GM23338 (cell line): ENCODE data around the gene ITGA1. TPM values are rescaled to one million over a fixed set of nuclear protein-coding genes. Genes with fewer than 3 reads are reported as not detected.
A peak's percentile ranks its signal among the peaks of the same experiment; 100 is the strongest.

Experiments
- ATAC-seq: fragments of 200-7000 bp; cut with Tn5 transposase; 3 replicates; pipeline ENCODE4 v1.9.1; 2020
- DNase-seq: peaks from one replicate; pipeline ENCODE4 v3.0.0-alpha.2; 2015; ENCODE audit warnings: low spot score
- H2AFZ ChIP-seq: fragments of 200-600 bp; sonication (generic); 2 replicates; pipeline ENCODE4 v1.8.0; 2016; ENCODE audit warnings: antibody characterized with exemption, mild to moderate bottlenecking, moderate library complexity
- H3F3A ChIP-seq: fragments of 200-600 bp; sonication (generic); replicated peaks from 2 replicates; pipeline ENCODE4 v1.8.0; 2017; ENCODE audit warnings: antibody characterized with exemption, mixed run types, low read depth
- H3K27ac ChIP-seq: fragments of 200-600 bp; sonication (generic); 2 replicates; pipeline ENCODE4 v1.6.1; 2016; ENCODE audit warnings: low read depth
- H3K27me3 ChIP-seq: fragments of 200-600 bp; sonication (generic); 2 replicates; pipeline ENCODE4 v1.8.0; 2016; ENCODE audit warnings: mild to moderate bottlenecking, mixed run types, moderate library complexity; ENCODE audit not compliant: insufficient read depth
- H3K36me3 ChIP-seq: fragments of 200-600 bp; sonication (generic); 2 replicates; pipeline ENCODE4 v1.8.0; 2016; ENCODE audit warnings: mild to moderate bottlenecking; ENCODE audit not compliant: insufficient read depth
- H3K4me1 ChIP-seq: fragments of 200-600 bp; sonication (generic); 2 replicates; pipeline ENCODE4 v1.8.0; 2016; ENCODE audit warnings: mild to moderate bottlenecking, moderate library complexity; ENCODE audit not compliant: insufficient read depth
- H3K4me2 ChIP-seq: fragments of 200-600 bp; sonication (generic); 2 replicates; pipeline ENCODE4 v1.7.1; 2017; ENCODE audit warnings: mixed run types
- H3K4me3 ChIP-seq: fragments of 200-600 bp; sonication (generic); 2 replicates; pipeline ENCODE4 v1.6.1; 2016; ENCODE audit warnings: mixed run types
- H3K79me2 ChIP-seq: fragments of 200-600 bp; sonication (generic); replicated peaks from 2 replicates; pipeline ENCODE4 v1.8.0; 2017; ENCODE audit warnings: mild to moderate bottlenecking; ENCODE audit not compliant: insufficient read depth
- H3K9me2 ChIP-seq: fragments of 200-600 bp; sonication (generic); 2 replicates; pipeline ENCODE4 v1.8.0; 2017; ENCODE audit not compliant: insufficient read depth
- H4K20me1 ChIP-seq: fragments of 200-600 bp; sonication (generic); replicated peaks from 2 replicates; pipeline ENCODE4 v1.8.0; 2017; ENCODE audit warnings: mild to moderate bottlenecking; ENCODE audit not compliant: insufficient read depth
- H3K27ac Mint-ChIP-seq: 2 replicates; pipeline ENCODE4 v1.8.0; 2020; ENCODE audit warnings: inconsistent platforms, mild to moderate bottlenecking, moderate library complexity, mixed read lengths
- H3K27me3 Mint-ChIP-seq: 3 replicates; pipeline ENCODE4 v1.8.0; 2022; ENCODE audit warnings: low read depth, mild to moderate bottlenecking, moderate library complexity, mixed read lengths, inconsistent platforms; ENCODE audit not compliant: insufficient read depth, poor library complexity
- H3K36me3 Mint-ChIP-seq: 3 replicates; pipeline ENCODE4 v1.8.0; 2021; ENCODE audit warnings: low read depth, mild to moderate bottlenecking, inconsistent platforms, moderate library complexity, mixed read lengths
- H3K4me1 Mint-ChIP-seq: 3 replicates; pipeline ENCODE4 v1.8.0; 2020; ENCODE audit warnings: mild to moderate bottlenecking, inconsistent platforms, mixed read lengths
- H3K4me3 Mint-ChIP-seq: 3 replicates; pipeline ENCODE4 v1.8.0; 2021; ENCODE audit warnings: moderate library complexity, mild to moderate bottlenecking, inconsistent platforms, mixed read lengths
- H3K9me3 Mint-ChIP-seq: 3 replicates; pipeline ENCODE4 v1.8.0; 2020; ENCODE audit warnings: moderate library complexity, mild to moderate bottlenecking, inconsistent platforms, mixed read lengths
- CREB1 ChIP-seq: fragments of 250-450 bp; sonication (Bioruptor Pico); IDR thresholded peaks from 2 replicates; pipeline ENCODE4 v1.5.0; 2020; ENCODE audit warnings: low read depth, mild to moderate bottlenecking, moderate library complexity
- EZH2 ChIP-seq: fragments of 200-600 bp; sonication (generic); IDR thresholded peaks from one replicate; pipeline ENCODE4 v1.8.0; 2017; ENCODE audit warnings: antibody characterized with exemption, mild to moderate bottlenecking, low read depth; ENCODE audit not compliant: unreplicated experiment
- NANOG ChIP-seq: IDR thresholded peaks from 2 replicates; pipeline ENCODE4 v1.6.1; 2016; ENCODE audit warnings: antibody characterized with exemption, borderline replicate concordance
- ZNF114 ChIP-seq: fragments of 250-450 bp; sonication (Bioruptor Pico); IDR thresholded peaks from 2 replicates; pipeline ENCODE4 v1.5.0; 2020; ENCODE audit warnings: mild to moderate bottlenecking, moderate library complexity
- ZNF462 ChIP-seq: fragments of 250-450 bp; sonication (Bioruptor Pico); IDR thresholded peaks from 2 replicates; pipeline ENCODE4 v1.5.0; 2020; ENCODE audit warnings: mild to moderate bottlenecking, moderate library complexity
- polyA plus RNA-seq: library from polyadenylated mRNA; unstranded; fragments of >200 nt; fragmentation: Nextera tagmentation; extraction: Ambion mirVana; gene quantifications from 2 replicates; pipeline ENCODE4 v1.2.1, GENCODE V29; 2016
- total RNA-seq: library from RNA; depleted of rRNA; stranded (reverse); fragments of >200 nt; shearing (Covaris generic); gene quantifications from 2 replicates; pipeline ENCODE4 v1.2.3, GENCODE V29; 2014
- TF ChIP-seq, protein P1 (sequence below): IDR thresholded peaks from 2 replicates; pipeline ENCODE4 v1.6.1; 2016; ENCODE audit warnings: antibody characterized with exemption
- TF ChIP-seq, protein P2 (sequence below): IDR thresholded peaks from one replicate; pipeline ENCODE4 v1.6.1; 2018; ENCODE audit warnings: antibody characterized with exemption; ENCODE audit not compliant: unreplicated experiment

ITGA1 gene
- total and polyA plus RNA-seq, 2 experiments from 2014 or later, result 1.8 to 4.9 TPM

DNA sequence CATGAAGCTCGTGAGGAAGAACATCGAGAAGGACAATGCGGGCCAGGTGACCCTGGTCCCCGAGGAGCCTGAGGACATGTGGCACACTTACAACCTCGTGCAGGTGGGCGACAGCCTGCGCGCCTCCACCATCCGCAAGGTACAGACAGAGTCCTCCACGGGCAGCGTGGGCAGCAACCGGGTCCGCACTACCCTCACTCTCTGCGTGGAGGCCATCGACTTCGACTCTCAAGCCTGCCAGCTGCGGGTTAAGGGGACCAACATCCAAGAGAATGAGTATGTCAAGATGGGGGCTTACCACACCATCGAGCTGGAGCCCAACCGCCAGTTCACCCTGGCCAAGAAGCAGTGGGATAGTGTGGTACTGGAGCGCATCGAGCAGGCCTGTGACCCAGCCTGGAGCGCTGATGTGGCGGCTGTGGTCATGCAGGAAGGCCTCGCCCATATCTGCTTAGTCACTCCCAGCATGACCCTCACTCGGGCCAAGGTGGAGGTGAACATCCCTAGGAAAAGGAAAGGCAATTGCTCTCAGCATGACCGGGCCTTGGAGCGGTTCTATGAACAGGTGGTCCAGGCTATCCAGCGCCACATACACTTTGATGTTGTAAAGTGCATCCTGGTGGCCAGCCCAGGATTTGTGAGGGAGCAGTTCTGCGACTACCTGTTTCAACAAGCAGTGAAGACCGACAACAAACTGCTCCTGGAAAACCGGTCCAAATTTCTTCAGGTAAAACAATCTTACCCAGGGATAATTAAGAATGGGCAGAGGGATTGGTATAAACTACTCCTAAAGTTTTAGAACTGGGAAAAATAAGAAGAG is 12.9 kb downstream of the ITGA1 start:
- H3K4me1 Mint-ChIP-seq, result peaks cover 47% of the 10 kb centered on the region; the same call in 2 of the 3 replicates

GRCh38 chr5:52801329-52801728 is 13.6 kb downstream of the ITGA1 start:
- H3K4me3 ChIP-seq, result peak overlapping the region; percentile 72
- peaks cover 54% of the 10 kb centered on the region for H3K4me1 ChIP-seq
- peak overlapping the region; percentile 87 for H3K4me2 ChIP-seq
- no peaks in the 10 kb centered on the region for H4K20me1 ChIP-seq
- H3K27ac ChIP-seq, result peak overlapping the region; percentile 85
- H3K4me3 Mint-ChIP-seq, result peak overlapping the region; percentile 93
- no peaks in the 10 kb centered on the region for H3K36me3 ChIP-seq
- peaks cover 25% of the 10 kb centered on the region; the same call in 2 of the 3 replicates for H3K36me3 Mint-ChIP-seq
- peaks cover 47% of the 10 kb centered on the region; the same call in 2 of the 3 replicates for H3K4me1 Mint-ChIP-seq
- H3K27ac Mint-ChIP-seq, result peak overlapping the region; percentile 96
- peaks cover 9% of the 10 kb centered on the region for H3K27me3 Mint-ChIP-seq
- ATAC-seq (peak; percentile 2), DNase-seq (peak; percentile 31)
- no peaks in the 10 kb centered on the region for H3K27me3 ChIP-seq
- no peaks in the 10 kb centered on the region for H3F3A ChIP-seq
- peaks cover 55% of the 10 kb centered on the region for H3K79me2 ChIP-seq
- no peak overlapping the region for H2AFZ ChIP-seq
- no peaks in the 10 kb centered on the region for H3K9me3 Mint-ChIP-seq
- no peaks in the 10 kb centered on the region for H3K9me2 ChIP-seq
- TF ChIP-seq ZNF462 (CRISPR knock-in tag) (no peak), CREB1 (CRISPR knock-in tag) (no peak), EZH2 (no peak), ZNF114 (CRISPR knock-in tag) (no peak)

More for the DNA sequence above, 12.9 kb downstream of the ITGA1 start:
- Mint-ChIP-seq H3K9me3 (no peaks in the 10 kb centered on the region), H3K27ac (peak overlapping the region; percentile 96), H3K36me3 (peaks cover 25% of the 10 kb centered on the region; the same call in 2 of the 3 replicates), H3K27me3 (peaks cover 9% of the 10 kb centered on the region), H3K4me3 (peak overlapping the region; percentile 93)
- Histone ChIP-seq H3K4me2 (peak overlapping the region; percentile 87), H4K20me1 (no peaks in the 10 kb centered on the region), H3K27ac (peak overlapping the region; percentile 98), H3K4me1 (peaks cover 54% of the 10 kb centered on the region), H3K9me2 (no peaks in the 10 kb centered on the region), H3K36me3 (no peaks in the 10 kb centered on the region), H3K79me2 (peaks cover 53% of the 10 kb centered on the region), H2AFZ (peak overlapping the region; percentile 9; the same call in 1 of the 2 replicates), H3F3A (no peaks in the 10 kb centered on the region), H3K4me3 (peak overlapping the region; percentile 72), H3K27me3 (no peaks in the 10 kb centered on the region)
- TF ChIP-seq NANOG, result no peak
- no peak for TF ChIP-seq CREB1 (CRISPR knock-in tag)
- TF ChIP-seq, protein P1, sequence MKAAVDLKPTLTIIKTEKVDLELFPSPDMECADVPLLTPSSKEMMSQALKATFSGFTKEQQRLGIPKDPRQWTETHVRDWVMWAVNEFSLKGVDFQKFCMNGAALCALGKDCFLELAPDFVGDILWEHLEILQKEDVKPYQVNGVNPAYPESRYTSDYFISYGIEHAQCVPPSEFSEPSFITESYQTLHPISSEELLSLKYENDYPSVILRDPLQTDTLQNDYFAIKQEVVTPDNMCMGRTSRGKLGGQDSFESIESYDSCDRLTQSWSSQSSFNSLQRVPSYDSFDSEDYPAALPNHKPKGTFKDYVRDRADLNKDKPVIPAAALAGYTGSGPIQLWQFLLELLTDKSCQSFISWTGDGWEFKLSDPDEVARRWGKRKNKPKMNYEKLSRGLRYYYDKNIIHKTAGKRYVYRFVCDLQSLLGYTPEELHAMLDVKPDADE, result no peak
- TF ChIP-seq, protein P2, sequence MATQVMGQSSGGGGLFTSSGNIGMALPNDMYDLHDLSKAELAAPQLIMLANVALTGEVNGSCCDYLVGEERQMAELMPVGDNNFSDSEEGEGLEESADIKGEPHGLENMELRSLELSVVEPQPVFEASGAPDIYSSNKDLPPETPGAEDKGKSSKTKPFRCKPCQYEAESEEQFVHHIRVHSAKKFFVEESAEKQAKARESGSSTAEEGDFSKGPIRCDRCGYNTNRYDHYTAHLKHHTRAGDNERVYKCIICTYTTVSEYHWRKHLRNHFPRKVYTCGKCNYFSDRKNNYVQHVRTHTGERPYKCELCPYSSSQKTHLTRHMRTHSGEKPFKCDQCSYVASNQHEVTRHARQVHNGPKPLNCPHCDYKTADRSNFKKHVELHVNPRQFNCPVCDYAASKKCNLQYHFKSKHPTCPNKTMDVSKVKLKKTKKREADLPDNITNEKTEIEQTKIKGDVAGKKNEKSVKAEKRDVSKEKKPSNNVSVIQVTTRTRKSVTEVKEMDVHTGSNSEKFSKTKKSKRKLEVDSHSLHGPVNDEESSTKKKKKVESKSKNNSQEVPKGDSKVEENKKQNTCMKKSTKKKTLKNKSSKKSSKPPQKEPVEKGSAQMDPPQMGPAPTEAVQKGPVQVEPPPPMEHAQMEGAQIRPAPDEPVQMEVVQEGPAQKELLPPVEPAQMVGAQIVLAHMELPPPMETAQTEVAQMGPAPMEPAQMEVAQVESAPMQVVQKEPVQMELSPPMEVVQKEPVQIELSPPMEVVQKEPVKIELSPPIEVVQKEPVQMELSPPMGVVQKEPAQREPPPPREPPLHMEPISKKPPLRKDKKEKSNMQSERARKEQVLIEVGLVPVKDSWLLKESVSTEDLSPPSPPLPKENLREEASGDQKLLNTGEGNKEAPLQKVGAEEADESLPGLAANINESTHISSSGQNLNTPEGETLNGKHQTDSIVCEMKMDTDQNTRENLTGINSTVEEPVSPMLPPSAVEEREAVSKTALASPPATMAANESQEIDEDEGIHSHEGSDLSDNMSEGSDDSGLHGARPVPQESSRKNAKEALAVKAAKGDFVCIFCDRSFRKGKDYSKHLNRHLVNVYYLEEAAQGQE, result no peak
- peak; percentile 66 for DNase-seq
- peak; percentile 68 for ATAC-seq
